HepG2 (cell line): ENCODE results near the gene NSD2. TPM values are rescaled to one million over a fixed set of nuclear protein-coding genes. Genes with fewer than 3 reads are reported as not detected.
A peak's percentile ranks its signal among the peaks of the same experiment; 100 is the strongest.

ENCODE experiments used
- ASH2L ChIP-seq: fragments of 300-600, 200-600 bp; sonication (generic); IDR thresholded peaks from 2 replicates; pipeline ENCODE4 v1.7.0; 2017; ENCODE audit warnings: low read depth, mild to moderate bottlenecking, moderate library complexity, mixed read lengths, low read length; ENCODE audit not compliant: insufficient read length
- CEBPB ChIP-seq: IDR thresholded peaks from 2 replicates; pipeline ENCODE4 v1.6.1; 2011; ENCODE audit warnings: low read depth, low read length, improper control_type of control experiment, borderline replicate concordance
- CENPX ChIP-seq: sonication (generic); formaldehyde crosslinking; IDR thresholded peaks from 2 replicates; pipeline ENCODE4 v1.9.0; 2021; ENCODE audit warnings: mild to moderate bottlenecking, missing genetic modification reagents, moderate library complexity
- GABPA ChIP-seq, 2 experiments: IDR thresholded peaks; 2 replicates each; pipeline ENCODE4 v1.6.1; 2011 to 2016; ENCODE audit warnings: low read depth in 2 of 2, low read length in 1 of 2, missing biosample characterization in 1 of 2, missing genetic modification characterization in 1 of 2
- GABPB1 ChIP-seq: IDR thresholded peaks from 2 replicates; pipeline ENCODE4 v1.6.1; 2016; ENCODE audit warnings: mild to moderate bottlenecking, missing genetic modification reagents, moderate library complexity, missing compliant biosample characterization
- MAZ ChIP-seq, 2 experiments: sonication (generic) in 1 of 2; formaldehyde crosslinking in 1 of 2; IDR thresholded peaks; 2 replicates each; pipeline versions ENCODE4 v1.5.0 to v1.6.1; 2012 to 2020; ENCODE audit warnings: low read depth in 2 of 2, mild to moderate bottlenecking in 2 of 2, borderline replicate concordance in 1 of 2, improper control_type of control experiment in 1 of 2, low read length in 1 of 2, missing genetic modification reagents in 1 of 2, moderate library complexity in 1 of 2
- MBNL3 ChIP-seq: fragments of 250-450 bp; sonication (Bioruptor Pico); conservative IDR thresholded peaks from 2 replicates; pipeline ENCODE4 v1.8.0; 2022; ENCODE audit warnings: mild to moderate bottlenecking, inconsistent platforms
- NR2F6 ChIP-seq, 2 experiments: IDR thresholded peaks; 2 replicates each; pipeline ENCODE4 v1.6.1; 2016; ENCODE audit warnings: antibody characterized with exemption in 1 of 2, mild to moderate bottlenecking in 1 of 2
- ZBTB25 ChIP-seq: IDR thresholded peaks from 2 replicates; pipeline ENCODE4 v1.6.1; 2018; ENCODE audit warnings: missing genetic modification reagents
- ZFP41 ChIP-seq: sonication (generic); formaldehyde crosslinking; IDR thresholded peaks from 2 replicates; pipeline ENCODE4 v1.4.0; 2020; ENCODE audit warnings: mild to moderate bottlenecking, missing genetic modification reagents, borderline replicate concordance
- ZFP90 ChIP-seq: sonication (generic); formaldehyde crosslinking; IDR thresholded peaks from 2 replicates; pipeline ENCODE4 v1.8.0; 2022; ENCODE audit warnings: missing genetic modification reagents, mild to moderate bottlenecking, inconsistent platforms, borderline replicate concordance
- ZFYVE20 ChIP-seq: sonication (generic); formaldehyde crosslinking; IDR thresholded peaks from 2 replicates; pipeline ENCODE4 v1.8.0; 2023; ENCODE audit warnings: low read depth, mild to moderate bottlenecking, moderate library complexity, missing genetic modification reagents, borderline replicate concordance
- ZNF33B ChIP-seq: sonication (generic); formaldehyde crosslinking; IDR thresholded peaks from 2 replicates; pipeline ENCODE4 v1.5.1; 2020; ENCODE audit warnings: mild to moderate bottlenecking, missing genetic modification reagents
- ZNF362 ChIP-seq: sonication (generic); formaldehyde crosslinking; IDR thresholded peaks from 2 replicates; pipeline ENCODE4 v1.4.0; 2020; ENCODE audit warnings: missing genetic modification reagents, mild to moderate bottlenecking, borderline replicate concordance
- ZNF451 ChIP-seq: sonication (generic); formaldehyde crosslinking; IDR thresholded peaks from 2 replicates; pipeline ENCODE4 v1.5.0; 2020; ENCODE audit warnings: mild to moderate bottlenecking, missing genetic modification reagents
- ZNF616 ChIP-seq: sonication (generic); formaldehyde crosslinking; IDR thresholded peaks from 2 replicates; pipeline ENCODE4 v1.5.0; 2020; ENCODE audit warnings: low read depth, mild to moderate bottlenecking, missing genetic modification reagents
- ZNF687 ChIP-seq: sonication (generic); formaldehyde crosslinking; IDR thresholded peaks from 2 replicates; pipeline ENCODE4 v1.5.1; 2020; ENCODE audit warnings: mild to moderate bottlenecking, missing genetic modification reagents, moderate library complexity
- ZNF83 ChIP-seq: sonication (generic); formaldehyde crosslinking; IDR thresholded peaks from 2 replicates; pipeline ENCODE4 v1.4.0; 2020; ENCODE audit warnings: missing genetic modification reagents, mild to moderate bottlenecking, borderline replicate concordance
- polyA plus RNA-seq, 8 experiments: library from polyadenylated mRNA; depleted of rRNA in 3 of 8; stranded (reverse) in 7 of 8; unstranded in 1 of 8; fragments of >200 nt; fragmentation: Illumina TruSeq in 4 of 8; extraction: Trizol in 4 of 8; gene quantifications; 2 replicates each; pipeline versions ENCODE4 v1.2.1 to v1.2.3, GENCODE V29; 2011 to 2016; ENCODE audit warnings: low read depth in 4 of 8, missing spikeins in 1 of 8, mixed read lengths in 1 of 8; ENCODE audit not compliant: insufficient read depth in 1 of 8
- total RNA-seq, 5 experiments: library from RNA; depleted of rRNA; stranded (reverse); fragments of >200 nt; fragmentation: Illumina TruSeq; extraction: Trizol; gene quantifications; 2 replicates each; pipeline ENCODE4 v1.2.3, GENCODE V29; 2016; ENCODE audit warnings: low read depth in 1 of 5

The NSD2 gene
- total and polyA plus RNA-seq, 2 of the 13 experiments (the other 11 are each of a cell fraction or from before 2014, with no cell fraction given): 22.0 to 65.9 TPM

GRCh38 chr4:1863297-1864033 lies 7.7 kb upstream of the NSD2 start (continued):
- TF ChIP-seq ZBTB25 (CRISPR knock-in tag): peak; percentile 45; the same call in 1 of the 2 replicates
- peak; percentile 23; the same call in 1 of the 2 replicates for TF ChIP-seq CEBPB
- TF ChIP-seq ZFP90 (CRISPR knock-in tag): peak; percentile 42; the same call in 1 of the 2 replicates
- TF ChIP-seq MBNL3 (CRISPR knock-in tag): no peak
- TF ChIP-seq GABPA (IDR thresholded peaks at IDR 0.05; ENCODE audit: low read depth, low read length): no peak
- peak; percentile 78 for TF ChIP-seq GABPA (CRISPR knock-in tag; IDR thresholded peaks at IDR 0.05; ENCODE audit: low read depth)
- TF ChIP-seq CENPX (CRISPR knock-in tag): no peak
- peak; percentile 74 for TF ChIP-seq GABPB1 (CRISPR knock-in tag)
- no peak for TF ChIP-seq ZFYVE20 (CRISPR knock-in tag)
- peak; percentile 78 for TF ChIP-seq ZNF687
- TF ChIP-seq ZNF83 (CRISPR knock-in tag): 0 out of 2 replicates have a peak, but pooled peaks have one; percentile 14
- no peak for TF ChIP-seq MAZ (IDR thresholded peaks at IDR 0.05; ENCODE audit: borderline replicate concordance, low read depth, low read length)
- TF ChIP-seq MAZ (CRISPR knock-in tag; IDR thresholded peaks at IDR 0.05; ENCODE audit: low read depth): peak; percentile 65
- peak; percentile 21 for TF ChIP-seq ASH2L
- peak; percentile 0; the same call in 1 of the 2 replicates for TF ChIP-seq ZNF362 (CRISPR knock-in tag)
- TF ChIP-seq ZFP41: no peak
- peak; percentile 66 for TF ChIP-seq NR2F6 (IDR thresholded peaks at IDR 0.05)
- peak; percentile 4; the same call in 1 of the 2 replicates for TF ChIP-seq NR2F6 (CRISPR knock-in tag; IDR thresholded peaks at IDR 0.05)
- 0 out of 2 replicates have a peak, but pooled peaks have one; percentile 2 for TF ChIP-seq ZNF451 (CRISPR knock-in tag)
- TF ChIP-seq ZNF616 (CRISPR knock-in tag): peak; percentile 22; the same call in 1 of the 2 replicates
- peak; percentile 12; the same call in 1 of the 2 replicates for TF ChIP-seq ZNF33B
